GM12875 (cell line): ENCODE results near the gene KRTAP3-1.
"Not testable (repeated sequence)": the region's sequence is repeated elsewhere in the genome, so short reads cannot be mapped to it uniquely, and the experiment has no call there.

Experiments used
- H3K4me3 ChIP-seq: one replicate; pipeline ENCODE4 v1.5.1; 2011; ENCODE audit warnings: low read depth, low read length, control low read depth
- TF ChIP-seq, protein P1 (sequence below): IDR thresholded peaks from 2 replicates; pipeline ENCODE4 v1.5.1; 2011; ENCODE audit warnings: low read depth, mild to moderate bottlenecking, control low read depth, inconsistent platforms, low read length, moderate library complexity, borderline replicate concordance; ENCODE audit not compliant: insufficient read depth

Gene KRTAP3-1

DNA sequence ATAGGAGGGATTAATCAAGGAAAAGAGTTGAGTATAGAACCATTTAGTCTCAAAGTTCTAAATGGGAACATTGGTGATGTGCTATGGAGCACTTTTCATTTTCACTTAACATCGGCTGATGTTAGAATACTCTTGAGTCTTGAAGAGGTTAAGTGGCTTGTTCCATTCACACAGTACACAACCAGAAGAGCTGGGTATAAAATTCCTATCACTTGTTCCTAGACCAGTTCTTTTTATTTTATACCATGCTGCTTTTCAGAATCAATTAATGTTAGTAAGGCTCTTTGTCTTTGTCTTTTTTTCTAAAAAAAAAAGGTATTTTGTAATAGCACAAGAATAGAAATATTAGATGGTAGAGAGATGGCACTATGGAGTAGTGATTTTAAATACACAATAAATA, 34.0 kb upstream of the KRTAP3-1 start:
- TF ChIP-seq, protein P1, sequence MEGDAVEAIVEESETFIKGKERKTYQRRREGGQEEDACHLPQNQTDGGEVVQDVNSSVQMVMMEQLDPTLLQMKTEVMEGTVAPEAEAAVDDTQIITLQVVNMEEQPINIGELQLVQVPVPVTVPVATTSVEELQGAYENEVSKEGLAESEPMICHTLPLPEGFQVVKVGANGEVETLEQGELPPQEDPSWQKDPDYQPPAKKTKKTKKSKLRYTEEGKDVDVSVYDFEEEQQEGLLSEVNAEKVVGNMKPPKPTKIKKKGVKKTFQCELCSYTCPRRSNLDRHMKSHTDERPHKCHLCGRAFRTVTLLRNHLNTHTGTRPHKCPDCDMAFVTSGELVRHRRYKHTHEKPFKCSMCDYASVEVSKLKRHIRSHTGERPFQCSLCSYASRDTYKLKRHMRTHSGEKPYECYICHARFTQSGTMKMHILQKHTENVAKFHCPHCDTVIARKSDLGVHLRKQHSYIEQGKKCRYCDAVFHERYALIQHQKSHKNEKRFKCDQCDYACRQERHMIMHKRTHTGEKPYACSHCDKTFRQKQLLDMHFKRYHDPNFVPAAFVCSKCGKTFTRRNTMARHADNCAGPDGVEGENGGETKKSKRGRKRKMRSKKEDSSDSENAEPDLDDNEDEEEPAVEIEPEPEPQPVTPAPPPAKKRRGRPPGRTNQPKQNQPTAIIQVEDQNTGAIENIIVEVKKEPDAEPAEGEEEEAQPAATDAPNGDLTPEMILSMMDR: no peak
- H3K4me3 ChIP-seq: no peak overlapping the region

DNA sequence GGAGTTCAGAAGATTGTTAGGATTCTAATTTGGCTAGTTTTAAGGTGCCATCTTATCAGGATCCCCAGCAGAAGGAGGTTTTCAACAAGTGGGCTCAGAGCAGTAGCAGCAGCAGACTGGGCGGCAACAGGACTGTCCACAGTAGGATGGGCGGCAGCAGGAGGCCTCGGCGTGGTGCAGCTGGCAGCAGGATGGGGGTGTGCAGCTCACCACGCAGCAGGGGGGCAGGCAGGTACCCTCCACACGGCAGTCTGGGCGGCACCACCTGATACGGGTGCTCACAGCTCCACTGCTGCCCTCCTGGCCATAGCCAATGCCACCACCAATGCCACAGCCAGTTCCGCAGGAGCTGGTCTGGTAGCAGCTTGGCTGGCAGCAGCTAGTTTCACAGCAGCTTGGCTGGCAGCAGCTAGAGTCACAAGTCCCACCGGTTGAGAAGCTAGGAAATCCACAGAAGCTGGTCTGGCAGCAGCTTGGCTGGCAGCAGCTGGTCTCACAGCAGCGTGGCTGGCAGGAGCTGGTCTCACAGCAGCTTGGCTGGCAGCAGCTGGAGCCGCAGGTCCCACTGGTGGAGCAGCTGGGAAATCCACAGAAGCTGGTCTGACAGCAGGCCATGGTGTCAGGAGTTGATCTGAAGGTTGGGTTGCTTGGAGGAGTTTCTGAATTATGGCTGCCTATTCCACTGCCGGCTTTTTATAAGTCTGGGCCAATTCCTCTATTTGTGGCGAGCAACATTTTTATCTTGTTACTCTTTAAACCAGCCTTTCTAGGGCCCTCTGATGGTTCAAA, 32.0 kb upstream of the KRTAP3-1 start, which contains the start of gene KRTAP1-1:
TSS of gene KRTAP1-1 (minus strand) at position 668 of the 789 bp plus-strand sequence. CDS start at position 615, 53 bp downstream.
- H3K4me3 ChIP-seq: not testable (repeated sequence)

DNA sequence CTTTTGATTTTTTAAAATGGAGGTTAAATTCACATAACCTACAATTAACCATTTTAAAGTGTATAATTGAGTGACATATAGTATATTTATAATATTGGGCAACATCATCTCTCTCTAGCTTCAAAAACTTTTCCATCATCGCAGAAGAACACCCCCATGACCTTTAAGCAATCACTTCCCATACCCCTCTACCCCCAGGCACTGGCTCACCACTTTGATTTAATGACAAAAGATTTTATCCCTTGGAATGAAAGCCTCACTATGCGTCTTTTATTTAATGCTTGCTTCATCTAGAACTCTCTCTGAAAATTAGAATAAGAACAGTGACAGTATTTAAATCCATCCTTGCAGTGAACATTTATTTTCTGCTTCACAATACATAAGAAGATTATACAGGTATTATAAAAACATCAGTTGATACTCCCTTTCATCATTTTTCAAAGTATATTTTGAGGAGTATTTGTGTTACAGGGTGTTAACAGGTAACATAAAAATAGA, 29.0 kb upstream of the KRTAP3-1 start:
- TF ChIP-seq, protein P1: no peak
- no peak overlapping the region for H3K4me3 ChIP-seq

DNA sequence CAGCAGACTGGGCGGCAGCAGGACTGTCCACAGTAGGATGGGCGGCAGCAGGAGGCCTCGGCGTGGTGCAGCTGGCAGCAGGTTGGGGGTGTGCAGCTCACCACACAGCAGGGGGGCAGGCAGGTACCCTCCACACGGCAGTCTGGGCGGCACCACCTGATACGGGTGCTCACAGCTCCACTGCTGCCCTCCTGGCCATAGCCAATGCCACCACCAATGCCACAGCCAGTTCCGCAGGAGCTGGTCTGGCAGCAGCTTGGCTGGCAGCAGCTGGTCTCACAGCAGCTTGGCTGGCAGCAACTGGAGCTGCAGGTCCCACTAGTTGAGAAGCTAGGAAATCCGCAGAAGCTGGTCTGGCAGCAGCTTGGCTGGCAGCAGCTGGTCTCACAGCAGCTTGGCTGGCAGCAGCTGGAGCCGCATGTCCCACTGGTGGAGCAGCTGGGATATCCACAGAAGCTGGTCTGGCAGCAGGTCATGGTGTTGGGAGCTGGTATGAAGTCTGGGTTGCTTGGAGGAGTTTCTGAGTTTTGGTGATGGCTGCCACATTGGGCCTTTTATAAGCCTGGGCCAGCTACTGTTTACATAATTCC, 25.5 kb upstream of the KRTAP3-1 start, which contains the start of gene KRTAP1-3:
TSS of gene KRTAP1-3 (minus strand) at position 529 of the 590 bp plus-strand sequence. CDS start at position 476, 53 bp downstream.
- H3K4me3 ChIP-seq: not testable (repeated sequence)

DNA sequence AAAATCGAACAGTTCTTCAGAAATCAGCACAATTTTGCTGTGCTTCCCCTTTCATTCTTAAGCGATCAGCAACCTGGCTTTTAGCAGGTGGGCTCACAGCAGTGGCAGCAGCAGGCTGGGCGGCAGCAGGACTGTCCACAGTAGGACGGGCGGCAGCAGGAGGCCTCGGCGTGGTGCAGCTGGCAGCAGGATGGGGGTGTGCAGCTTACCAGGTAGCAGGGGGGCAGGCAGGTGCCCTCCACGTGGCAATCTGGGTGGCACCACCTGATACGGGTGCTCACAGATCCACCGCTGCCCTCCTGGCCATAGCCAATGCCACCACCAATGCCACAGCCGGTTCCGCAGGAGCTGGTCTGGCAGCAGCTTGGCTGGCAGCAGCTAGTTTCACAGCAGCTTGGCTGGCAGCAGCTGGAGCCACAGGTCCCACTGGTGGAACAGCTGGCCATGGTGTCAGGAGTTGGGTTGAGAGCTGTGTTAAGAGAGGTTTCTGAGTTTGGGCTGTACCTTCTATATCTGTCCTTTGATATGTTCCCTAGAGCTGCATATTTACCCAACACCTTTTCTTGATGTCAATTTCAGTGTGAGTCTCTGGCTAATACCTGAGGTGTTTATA, 20.8 kb upstream of the KRTAP3-1 start, which contains the start of gene KRTAP1-4:
TSS of gene KRTAP1-4 (minus strand) at position 563 of the 613 bp plus-strand sequence. CDS start at position 446, 117 bp downstream.
- TF ChIP-seq, protein P1: no peak

DNA sequence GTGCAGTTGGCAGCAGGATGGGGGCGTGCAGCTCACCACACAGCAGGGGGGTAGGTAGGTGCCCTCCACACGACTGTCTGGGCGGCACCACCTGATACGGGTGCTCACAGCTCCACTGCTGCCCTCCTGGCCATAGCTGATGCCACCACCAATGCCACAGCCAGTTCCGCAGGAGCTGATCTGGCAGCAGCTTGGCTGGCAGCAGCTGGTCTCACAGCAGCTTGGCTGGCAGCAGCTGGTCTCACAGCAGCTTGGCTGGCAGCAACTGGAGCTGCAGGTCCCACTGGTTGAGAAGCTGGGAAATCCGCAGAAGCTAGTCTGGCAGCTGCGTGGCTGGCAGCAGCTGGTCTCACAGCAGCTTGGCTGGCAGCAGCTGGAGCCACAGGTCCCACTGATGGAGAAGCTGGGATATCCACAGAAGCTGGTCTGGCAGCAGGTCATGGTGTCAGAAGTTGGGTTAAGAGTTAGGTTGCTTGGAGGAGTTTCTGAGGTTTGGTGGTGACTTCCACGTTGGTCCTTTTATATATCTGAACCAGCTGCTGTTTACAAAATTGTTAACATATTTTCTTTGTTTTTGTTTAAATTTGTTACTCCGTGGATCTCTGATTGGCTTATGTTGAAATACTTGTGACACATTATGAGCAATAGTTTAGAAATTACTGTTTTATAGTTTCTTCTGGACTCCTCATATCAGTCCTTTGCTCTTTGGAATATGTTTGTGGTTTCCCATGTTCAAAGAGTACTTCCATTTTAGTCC, 18.0 kb upstream of the KRTAP3-1 start, which contains the start of gene KRTAP1-5:
TSS of gene KRTAP1-5 (minus strand) at position 494 of the 757 bp plus-strand sequence. CDS start at position 441, 53 bp downstream.
- TF ChIP-seq, protein P1: no peak
- no peak within 1 kb of the TSS for H3K4me3 ChIP-seq

More for the DNA sequence above, 20.8 kb upstream of the KRTAP3-1 start, which contains the start of gene KRTAP1-4:
- H3K4me3 ChIP-seq: no peak within 1 kb of the TSS

DNA sequence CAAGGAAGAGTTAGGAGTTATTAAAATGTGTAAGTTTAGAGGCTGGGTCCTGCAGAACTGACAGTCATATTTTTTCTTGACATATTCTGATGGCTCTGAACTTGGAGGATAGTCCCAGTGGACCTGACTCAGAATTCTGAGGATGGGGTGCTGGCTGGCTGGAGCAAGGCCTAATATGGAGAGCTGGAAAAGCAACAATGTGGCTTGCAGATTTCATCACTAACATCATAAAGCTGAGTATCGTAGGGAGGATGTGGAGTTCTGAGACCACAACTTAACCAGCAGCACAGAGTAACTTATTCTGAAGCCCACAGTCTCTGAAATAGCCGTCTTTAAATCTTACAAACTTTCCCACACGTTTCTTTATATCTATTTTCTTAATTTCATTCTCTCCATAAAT, 15.8 kb upstream of the KRTAP3-1 start:
- TF ChIP-seq, protein P1: no peak
- H3K4me3 ChIP-seq: no peak overlapping the region
